C4-2B (cell line): ENCODE results near the gene OR5B2.
"Not testable (repeated sequence)": the region's sequence is repeated elsewhere in the genome, so short reads cannot be mapped to it uniquely, and the experiment has no call there.

Experiments used
- H3K27ac ChIP-seq: fragments of 450-650 bp; 2 replicates; pipeline ENCODE4 v1.5.1; 2017
- ZFX ChIP-seq: fragments of 450-650 bp; IDR thresholded peaks from 2 replicates; pipeline ENCODE4 v1.6.1; 2017
- TF ChIP-seq, protein P1 (sequence below): fragments of 450-650 bp; conservative IDR thresholded peaks from 2 replicates; pipeline ENCODE4 v1.5.1; 2017; ENCODE audit warnings: mild to moderate bottlenecking

OR5B2 gene

GRCh38 chr11:58442136-58442535 is 14.2 kb upstream of the OR5B2 start, which contains the start of gene OR5B12:
OR5B12 (minus strand) TSS chr11:58442236; CDS start chr11:58440151, 2,085 bp downstream.
- H3K27ac ChIP-seq = no peak within 1 kb of the TSS
- TF ChIP-seq, protein P1, sequence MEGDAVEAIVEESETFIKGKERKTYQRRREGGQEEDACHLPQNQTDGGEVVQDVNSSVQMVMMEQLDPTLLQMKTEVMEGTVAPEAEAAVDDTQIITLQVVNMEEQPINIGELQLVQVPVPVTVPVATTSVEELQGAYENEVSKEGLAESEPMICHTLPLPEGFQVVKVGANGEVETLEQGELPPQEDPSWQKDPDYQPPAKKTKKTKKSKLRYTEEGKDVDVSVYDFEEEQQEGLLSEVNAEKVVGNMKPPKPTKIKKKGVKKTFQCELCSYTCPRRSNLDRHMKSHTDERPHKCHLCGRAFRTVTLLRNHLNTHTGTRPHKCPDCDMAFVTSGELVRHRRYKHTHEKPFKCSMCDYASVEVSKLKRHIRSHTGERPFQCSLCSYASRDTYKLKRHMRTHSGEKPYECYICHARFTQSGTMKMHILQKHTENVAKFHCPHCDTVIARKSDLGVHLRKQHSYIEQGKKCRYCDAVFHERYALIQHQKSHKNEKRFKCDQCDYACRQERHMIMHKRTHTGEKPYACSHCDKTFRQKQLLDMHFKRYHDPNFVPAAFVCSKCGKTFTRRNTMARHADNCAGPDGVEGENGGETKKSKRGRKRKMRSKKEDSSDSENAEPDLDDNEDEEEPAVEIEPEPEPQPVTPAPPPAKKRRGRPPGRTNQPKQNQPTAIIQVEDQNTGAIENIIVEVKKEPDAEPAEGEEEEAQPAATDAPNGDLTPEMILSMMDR = no peak
- no peak for TF ChIP-seq ZFX

GRCh38 chr11:58438486-58438885 is 10.6 kb upstream of the OR5B2 start:
- no peak for TF ChIP-seq ZFX
- TF ChIP-seq, protein P1 = no peak
- no peak overlapping the region for H3K27ac ChIP-seq

- H3K27ac ChIP-seq = no peak overlapping the region
- TF ChIP-seq, protein P1 = no peak
- no peak for TF ChIP-seq ZFX
Observed at GRCh38 chr11:58434217-58434616, 6.3 kb upstream of the OR5B2 start.

DNA sequence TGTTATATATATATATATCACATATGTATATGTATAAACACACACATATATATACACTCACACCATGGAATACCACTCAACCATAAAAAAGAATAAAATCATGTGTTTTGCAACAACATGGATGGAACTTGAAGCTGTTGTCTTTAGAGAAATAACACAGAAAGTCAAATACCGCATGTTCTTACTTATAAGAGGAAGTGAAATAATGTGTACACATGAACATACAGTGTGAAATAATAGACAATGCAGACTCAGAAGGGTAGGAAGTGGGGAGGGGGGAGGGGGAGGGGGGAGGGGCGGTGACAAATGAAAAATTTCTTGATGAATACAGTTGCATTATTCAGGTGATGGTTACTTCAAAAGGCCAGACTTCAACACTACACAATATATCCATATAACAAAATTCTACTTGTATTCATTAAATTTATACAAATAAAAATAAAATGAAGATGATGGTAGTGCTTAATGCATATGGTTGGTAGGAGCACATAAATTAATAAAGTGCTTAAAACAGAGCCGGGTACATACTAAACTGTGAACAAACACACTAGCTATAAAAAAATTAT is 5.8 kb upstream of the OR5B2 start:
- TF ChIP-seq, protein P1 = no peak
- no peak for TF ChIP-seq ZFX

GRCh38 chr11:58429273-58429672 is 1.4 kb upstream of the OR5B2 start:
- TF ChIP-seq, protein P1 = no peak
- no peak overlapping the region for H3K27ac ChIP-seq

More for the DNA sequence above, 5.8 kb upstream of the OR5B2 start:
- no peak overlapping the region for H3K27ac ChIP-seq

- TF ChIP-seq, protein P1 = no peak
- no peak for TF ChIP-seq ZFX
- H3K27ac ChIP-seq = no peak within 1 kb of the TSS
Observed at GRCh38 chr11:58406774-58407173, 21.1 kb downstream of the OR5B2 start, which contains the start of gene OR5B3. OR5B3 (minus strand) TSS chr11:58406874; CDS start chr11:58403409, 3,465 bp downstream.

- not testable (repeated sequence) for H3K27ac ChIP-seq
Observed at GRCh38 chr11:58399622-58400021, 28.3 kb downstream of the OR5B2 start.

DNA sequence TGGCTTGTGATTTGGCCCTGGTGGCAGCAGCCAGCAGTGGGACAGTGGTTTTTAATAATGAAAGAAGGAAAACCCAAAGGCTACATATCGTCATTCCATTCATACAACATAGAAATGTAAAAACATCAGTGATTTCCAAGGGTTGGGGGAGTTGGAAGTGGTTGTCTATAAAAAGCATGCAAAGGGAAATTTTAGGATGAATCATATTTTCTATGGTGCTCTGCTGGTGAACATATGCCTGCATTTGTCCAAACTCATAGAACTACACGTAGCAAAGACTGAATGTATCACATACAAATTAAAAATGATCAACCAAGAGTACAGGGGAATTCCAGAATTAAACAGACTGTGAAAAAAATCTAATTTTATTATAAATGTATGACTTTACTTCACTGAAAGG is 32.3 kb downstream of the OR5B2 start:
- no peak for TF ChIP-seq ZFX
- TF ChIP-seq, protein P1 = no peak
- H3K27ac ChIP-seq = no peak overlapping the region
